ENCODE measurements around the gene KLK10.

Gene KLK10

GRCh38 chr19:51060336-51060735 lies 40.8 kb upstream of the KLK10 start:
- TF ChIP-seq, protein P1, sequence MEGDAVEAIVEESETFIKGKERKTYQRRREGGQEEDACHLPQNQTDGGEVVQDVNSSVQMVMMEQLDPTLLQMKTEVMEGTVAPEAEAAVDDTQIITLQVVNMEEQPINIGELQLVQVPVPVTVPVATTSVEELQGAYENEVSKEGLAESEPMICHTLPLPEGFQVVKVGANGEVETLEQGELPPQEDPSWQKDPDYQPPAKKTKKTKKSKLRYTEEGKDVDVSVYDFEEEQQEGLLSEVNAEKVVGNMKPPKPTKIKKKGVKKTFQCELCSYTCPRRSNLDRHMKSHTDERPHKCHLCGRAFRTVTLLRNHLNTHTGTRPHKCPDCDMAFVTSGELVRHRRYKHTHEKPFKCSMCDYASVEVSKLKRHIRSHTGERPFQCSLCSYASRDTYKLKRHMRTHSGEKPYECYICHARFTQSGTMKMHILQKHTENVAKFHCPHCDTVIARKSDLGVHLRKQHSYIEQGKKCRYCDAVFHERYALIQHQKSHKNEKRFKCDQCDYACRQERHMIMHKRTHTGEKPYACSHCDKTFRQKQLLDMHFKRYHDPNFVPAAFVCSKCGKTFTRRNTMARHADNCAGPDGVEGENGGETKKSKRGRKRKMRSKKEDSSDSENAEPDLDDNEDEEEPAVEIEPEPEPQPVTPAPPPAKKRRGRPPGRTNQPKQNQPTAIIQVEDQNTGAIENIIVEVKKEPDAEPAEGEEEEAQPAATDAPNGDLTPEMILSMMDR (IDR thresholded peaks at IDR 0.05), result no peak
- TF ChIP-seq ZFX (IDR thresholded peaks at IDR 0.05; ENCODE audit: borderline replicate concordance), result no peak
- no peak overlapping the region for H3K27ac ChIP-seq

DNA sequence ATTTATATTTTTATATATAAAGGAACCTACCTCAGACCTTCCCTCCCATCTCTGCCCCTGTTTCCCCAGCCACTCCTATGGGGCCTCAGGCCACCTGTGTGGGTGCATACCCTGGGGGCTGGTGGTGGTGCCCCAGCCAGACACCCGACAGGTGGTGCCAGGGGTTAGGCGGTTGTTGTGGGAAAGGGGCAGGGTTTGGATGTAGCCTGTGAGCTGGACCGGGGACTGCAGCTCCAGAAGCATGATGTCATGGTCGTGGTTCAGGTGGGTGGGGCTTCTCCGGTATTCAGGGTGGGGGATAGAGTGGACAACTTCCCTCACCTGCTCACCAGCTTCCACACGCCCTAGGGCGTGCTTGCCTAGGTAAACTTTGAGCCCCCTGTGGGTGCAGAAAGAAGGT lies 40.2 kb upstream of the KLK10 start:
- H3K27ac ChIP-seq, result no peak overlapping the region
- TF ChIP-seq ZFX (IDR thresholded peaks at IDR 0.05; ENCODE audit: borderline replicate concordance), result no peak
- TF ChIP-seq, protein P1 (IDR thresholded peaks at IDR 0.05), result no peak

GRCh38 chr19:51055866-51056265 lies 36.4 kb upstream of the KLK10 start:
- TF ChIP-seq, protein P1 (IDR thresholded peaks at IDR 0.05), result no peak
- no peak for TF ChIP-seq ZFX (IDR thresholded peaks at IDR 0.05; ENCODE audit: borderline replicate concordance)
- H3K27ac ChIP-seq, result no peak overlapping the region

GRCh38 chr19:51047031-51047335 lies 27.5 kb upstream of the KLK10 start:
- TF ChIP-seq, protein P1 (IDR thresholded peaks at IDR 0.05), result no peak
- no peak for TF ChIP-seq ZFX (IDR thresholded peaks at IDR 0.05; ENCODE audit: borderline replicate concordance)
- H3K27ac ChIP-seq, result no peak overlapping the region

DNA sequence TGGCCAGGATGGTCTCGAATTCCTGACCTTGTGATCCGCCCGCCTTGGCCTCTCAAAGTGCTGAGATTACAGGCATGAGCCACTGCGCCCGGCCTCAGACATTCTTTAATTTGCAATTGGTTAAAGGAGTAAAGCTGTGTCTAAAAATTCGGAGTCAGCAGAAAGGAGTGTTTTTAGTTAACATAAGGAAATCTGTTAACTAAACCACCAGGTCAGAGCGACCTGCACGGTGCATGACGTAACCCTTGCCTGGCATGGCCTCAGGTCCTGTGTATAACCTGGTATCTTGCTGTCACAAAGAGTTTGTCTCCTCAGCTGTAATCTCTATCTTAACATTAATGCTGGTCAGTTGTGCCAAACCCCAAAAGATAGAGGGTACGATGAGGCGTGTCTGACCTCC lies 24.8 kb upstream of the KLK10 start:
- TF ChIP-seq, protein P1 (IDR thresholded peaks at IDR 0.05), result no peak
- no peak for TF ChIP-seq ZFX (IDR thresholded peaks at IDR 0.05; ENCODE audit: borderline replicate concordance)
- H3K27ac ChIP-seq, result no peak overlapping the region

DNA sequence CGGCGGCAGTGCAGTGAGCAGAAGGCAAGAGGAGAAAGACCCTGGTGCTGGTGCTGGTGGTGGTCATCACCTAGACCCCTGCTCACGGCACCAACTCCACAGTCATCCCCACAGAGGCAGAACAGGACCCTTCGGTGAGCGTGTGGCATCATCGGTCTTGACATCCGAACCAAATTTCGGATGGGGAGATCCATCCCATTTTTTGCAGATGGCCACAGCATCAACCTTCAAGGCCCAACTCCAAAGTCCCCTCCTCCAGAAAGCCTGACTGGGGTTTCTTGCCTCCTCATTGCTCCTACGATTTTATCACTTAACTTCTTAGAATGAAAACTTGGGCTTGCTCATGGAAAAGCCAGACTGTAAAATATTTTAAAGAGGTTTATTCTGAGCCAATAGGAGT lies 24.0 kb upstream of the KLK10 start:
- TF ChIP-seq, protein P1 (IDR thresholded peaks at IDR 0.05), result no peak
- no peak for TF ChIP-seq ZFX (IDR thresholded peaks at IDR 0.05; ENCODE audit: borderline replicate concordance)
- no peak overlapping the region for H3K27ac ChIP-seq

GRCh38 chr19:51040151-51040550 lies 20.6 kb upstream of the KLK10 start:
- TF ChIP-seq, protein P1 (IDR thresholded peaks at IDR 0.05), result no peak
- TF ChIP-seq ZFX (IDR thresholded peaks at IDR 0.05; ENCODE audit: borderline replicate concordance), result no peak
- no peak overlapping the region for H3K27ac ChIP-seq

Data from 22Rv1 (cell line).